ENCODE measurements around the gene TGM2. TPM values are rescaled to one million over a fixed set of nuclear protein-coding genes. Genes with fewer than 3 reads are reported as not detected.

The TGM2 gene
- total and polyA plus RNA-seq, 2 donors from 2014 or later = 44.6 to 611 TPM

DNA sequence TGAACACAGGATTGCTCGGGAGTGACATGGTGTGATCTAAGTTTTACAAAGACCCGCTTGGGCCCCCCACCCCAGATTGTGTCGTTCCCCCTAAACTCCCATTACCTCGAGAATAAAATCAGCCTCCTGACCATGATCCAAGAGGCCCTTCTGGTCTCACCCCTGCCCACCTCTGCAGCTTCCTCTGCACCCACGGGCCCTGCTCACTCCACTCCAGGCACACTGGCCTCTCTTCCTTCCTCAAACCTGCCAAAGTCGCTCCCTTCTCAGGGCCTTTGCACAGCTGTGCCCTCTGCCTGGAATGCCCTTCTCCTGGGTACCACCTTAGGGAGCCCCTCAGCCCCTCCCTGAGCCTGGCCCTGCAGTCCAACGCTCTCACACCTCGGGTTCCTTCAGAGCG is 17.9 kb downstream of the TGM2 start:
- peaks cover 5 to 45% (median 38%) of the 10 kb centered on the region in 3 donors for H3K4me1 ChIP-seq (ENCODE audit: control insufficient read depth in 2 of 3, insufficient read depth in 2 of 3, low read depth in 1 of 3, low read length in 3 of 3)
- TF ChIP-seq CTCF (IDR thresholded peaks at IDR 0.05; ENCODE audit: borderline replicate concordance, extremely low read depth, insufficient read depth) = no peak
- no peak overlapping the region for H3K9ac ChIP-seq (ENCODE audit: low read length in 3 of 3)
- peak in 1 of 5 donors; percentile 38 for DNase-seq
- FAIRE-seq = no peak
- peaks cover 0 to 7% (median 2%) of the 10 kb centered on the region in 3 donors for H3K36me3 ChIP-seq (ENCODE audit: control insufficient read depth in 2 of 3, insufficient read depth in 3 of 3, low read length in 3 of 3)
- no peaks in the 10 kb centered on the region for H3K27me3 ChIP-seq (ENCODE audit: control insufficient read depth, insufficient read depth, low read length)
- H3K27ac ChIP-seq (ENCODE audit: low read depth in 2 of 2, low read length in 2 of 2) = no peak overlapping the region
- H3K4me3 ChIP-seq (ENCODE audit: low read length in 3 of 3) = no peak overlapping the region
- intact Hi-C loops (cut with DNase I) = no loop called here
- H3K9me3 ChIP-seq (ENCODE audit: control insufficient read depth in 2 of 3, insufficient read depth in 1 of 3, low read length in 3 of 3) = no peaks in the 10 kb centered on the region

- Histone ChIP-seq H3K27ac (ENCODE audit: low read depth in 2 of 2, low read length in 2 of 2) (no peak overlapping the region), H3K4me3 (ENCODE audit: low read length in 3 of 3) (no peak overlapping the region), H3K9ac (ENCODE audit: low read length in 3 of 3) (no peak overlapping the region), H3K36me3 (ENCODE audit: control insufficient read depth in 2 of 3, insufficient read depth in 3 of 3, low read length in 3 of 3) (peaks cover 0 to 7% (median 2%) of the 10 kb centered on the region in 3 donors), H3K4me1 (ENCODE audit: control insufficient read depth in 2 of 3, insufficient read depth in 2 of 3, low read depth in 1 of 3, low read length in 3 of 3) (peaks cover 3 to 40% (median 35%) of the 10 kb centered on the region in 3 donors), H3K27me3 (ENCODE audit: control insufficient read depth, insufficient read depth, low read length) (no peaks in the 10 kb centered on the region), H3K9me3 (ENCODE audit: control insufficient read depth in 2 of 3, insufficient read depth in 1 of 3, low read length in 3 of 3) (no peaks in the 10 kb centered on the region)
- peak in 1 of 5 donors; percentile 75 for DNase-seq
- intact Hi-C loops (cut with DNase I) = no loop called here
- FAIRE-seq = no peak
- no peak for TF ChIP-seq CTCF (IDR thresholded peaks at IDR 0.05; ENCODE audit: borderline replicate concordance, extremely low read depth, insufficient read depth)
Observed at GRCh38 chr20:38146628-38147027, 18.4 kb downstream of the TGM2 start.

GRCh38 chr20:38146156-38146555 is 18.9 kb downstream of the TGM2 start:
- no peak overlapping the region for H3K4me3 ChIP-seq (ENCODE audit: low read length in 3 of 3)
- H3K27me3 ChIP-seq (ENCODE audit: control insufficient read depth, insufficient read depth, low read length) = no peaks in the 10 kb centered on the region
- intact Hi-C loops (cut with DNase I) = no loop called here
- H3K36me3 ChIP-seq (ENCODE audit: control insufficient read depth in 2 of 3, insufficient read depth in 3 of 3, low read length in 3 of 3) = peaks cover 0 to 7% (median 2%) of the 10 kb centered on the region in 3 donors
- FAIRE-seq = no peak
- peaks cover 0 to 35% (median 32%) of the 10 kb centered on the region in 3 donors for H3K4me1 ChIP-seq (ENCODE audit: control insufficient read depth in 2 of 3, insufficient read depth in 2 of 3, low read depth in 1 of 3, low read length in 3 of 3)
- DNase-seq = no peak
- H3K27ac ChIP-seq (ENCODE audit: low read depth in 2 of 2, low read length in 2 of 2) = no peak overlapping the region
- no peaks in the 10 kb centered on the region for H3K9me3 ChIP-seq (ENCODE audit: control insufficient read depth in 2 of 3, insufficient read depth in 1 of 3, low read length in 3 of 3)
- H3K9ac ChIP-seq (ENCODE audit: low read length in 3 of 3) = no peak overlapping the region
- no peak for TF ChIP-seq CTCF (IDR thresholded peaks at IDR 0.05; ENCODE audit: borderline replicate concordance, extremely low read depth, insufficient read depth)

DNA sequence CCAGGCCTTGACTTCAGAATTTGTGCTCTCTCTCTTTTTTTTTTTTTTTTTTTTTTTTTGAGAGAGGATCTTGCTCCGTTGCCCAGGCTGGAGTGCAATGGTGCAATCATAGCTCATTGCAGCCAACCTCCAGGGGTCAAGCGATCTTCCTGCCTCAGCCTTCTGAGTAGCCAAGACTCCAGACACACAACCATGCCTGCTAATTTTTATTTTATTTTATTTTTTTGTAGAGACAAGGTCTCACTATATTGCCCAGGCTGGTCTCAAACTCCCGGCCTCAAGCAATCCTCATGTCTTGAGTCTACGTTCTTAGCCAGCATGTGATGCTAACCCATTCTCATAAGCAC is 19.4 kb downstream of the TGM2 start:
- Histone ChIP-seq H3K9me3 (ENCODE audit: control insufficient read depth in 2 of 3, insufficient read depth in 1 of 3, low read length in 3 of 3) (no peaks in the 10 kb centered on the region), H3K27me3 (ENCODE audit: control insufficient read depth, insufficient read depth, low read length) (no peaks in the 10 kb centered on the region), H3K36me3 (ENCODE audit: control insufficient read depth in 2 of 3, insufficient read depth in 3 of 3, low read length in 3 of 3) (peaks cover 0 to 4% (median 2%) of the 10 kb centered on the region in 3 donors), H3K9ac (ENCODE audit: low read length in 3 of 3) (no peak overlapping the region), H3K4me1 (ENCODE audit: control insufficient read depth in 2 of 3, insufficient read depth in 2 of 3, low read depth in 1 of 3, low read length in 3 of 3) (peaks cover 0 to 31% (median 31%) of the 10 kb centered on the region in 3 donors), H3K4me3 (ENCODE audit: low read length in 3 of 3) (no peak overlapping the region), H3K27ac (ENCODE audit: low read depth in 2 of 2, low read length in 2 of 2) (no peak overlapping the region)
- no peak for TF ChIP-seq CTCF (IDR thresholded peaks at IDR 0.05; ENCODE audit: borderline replicate concordance, extremely low read depth, insufficient read depth)
- FAIRE-seq = no peak
- DNase-seq = no peak
- intact Hi-C loops (cut with DNase I) = no loop called here

Data from kidney (tissue), 14 donors.